GM21737 (cell line): Measurements from ENCODE around the gene SGMS2.

ENCODE experiments used
- ATAC-seq: cut with Tn5 transposase; IDR thresholded peaks from one replicate; pipeline ENCODE4 v1.9.1; 2021; ENCODE audit warnings: mild to moderate bottlenecking, moderate library complexity; ENCODE audit not compliant: unreplicated experiment

SGMS2 gene

GRCh38 chr4:107828315-107829090 is 3.8 kb downstream of the SGMS2 start:
- ATAC-seq, result no peak

- no peak for ATAC-seq
Measured at GRCh38 chr4:107831140-107831539, 6.4 kb downstream of the SGMS2 start.

GRCh38 chr4:107832275-107832807 is 7.6 kb downstream of the SGMS2 start:
- no peak for ATAC-seq

DNA sequence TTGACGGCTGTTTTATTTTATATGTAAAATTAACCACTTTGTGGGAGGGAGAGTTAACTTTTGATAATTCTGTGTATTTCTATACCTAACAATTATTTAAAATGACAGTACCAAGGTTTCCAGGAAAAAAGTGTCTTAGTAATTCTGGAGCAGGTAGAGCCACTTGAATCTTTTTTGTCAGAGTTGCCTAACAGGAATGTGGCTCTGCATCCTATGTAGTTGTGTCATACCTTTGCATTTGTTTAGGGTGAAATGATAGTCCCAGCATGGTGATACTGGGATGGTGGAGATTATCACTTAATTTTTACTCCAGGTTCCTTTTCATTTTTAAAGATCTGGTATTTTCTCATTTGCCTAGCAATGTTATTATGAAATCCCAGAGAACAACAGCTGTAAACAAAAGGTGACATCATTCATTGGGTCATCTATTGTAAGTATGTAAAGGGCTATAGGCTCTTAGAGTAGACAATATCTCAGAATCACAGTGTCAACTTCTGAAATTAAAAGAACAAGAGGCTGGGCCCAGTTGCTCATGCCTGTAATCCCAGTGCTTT is 9.6 kb downstream of the SGMS2 start:
- ATAC-seq, result no peak

- no peak for ATAC-seq
Measured at GRCh38 chr4:107835406-107835805, 10.7 kb downstream of the SGMS2 start.

DNA sequence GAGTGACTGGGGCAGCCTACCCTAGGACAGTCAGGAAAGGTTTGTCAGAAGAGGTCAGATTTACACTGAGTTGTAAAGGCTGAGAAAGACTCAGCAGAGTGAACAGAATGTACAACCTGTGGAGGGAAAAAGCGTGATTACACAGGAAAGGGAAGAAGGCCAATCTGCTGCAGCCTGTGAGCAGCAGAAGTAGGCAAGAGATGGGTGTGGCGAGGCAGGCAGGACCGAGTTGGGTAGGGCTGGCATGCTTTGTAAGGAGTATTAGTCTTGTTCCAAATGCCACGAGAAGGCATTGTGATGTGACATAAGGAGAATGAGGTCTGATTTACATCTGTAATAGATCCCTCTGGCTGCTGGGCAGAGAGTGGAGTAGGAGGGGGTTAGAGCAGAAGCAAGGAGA is 12.6 kb downstream of the SGMS2 start:
- no peak for ATAC-seq

- ATAC-seq, result no peak
Measured at GRCh38 chr4:107837776-107838618, 13.3 kb downstream of the SGMS2 start.

DNA sequence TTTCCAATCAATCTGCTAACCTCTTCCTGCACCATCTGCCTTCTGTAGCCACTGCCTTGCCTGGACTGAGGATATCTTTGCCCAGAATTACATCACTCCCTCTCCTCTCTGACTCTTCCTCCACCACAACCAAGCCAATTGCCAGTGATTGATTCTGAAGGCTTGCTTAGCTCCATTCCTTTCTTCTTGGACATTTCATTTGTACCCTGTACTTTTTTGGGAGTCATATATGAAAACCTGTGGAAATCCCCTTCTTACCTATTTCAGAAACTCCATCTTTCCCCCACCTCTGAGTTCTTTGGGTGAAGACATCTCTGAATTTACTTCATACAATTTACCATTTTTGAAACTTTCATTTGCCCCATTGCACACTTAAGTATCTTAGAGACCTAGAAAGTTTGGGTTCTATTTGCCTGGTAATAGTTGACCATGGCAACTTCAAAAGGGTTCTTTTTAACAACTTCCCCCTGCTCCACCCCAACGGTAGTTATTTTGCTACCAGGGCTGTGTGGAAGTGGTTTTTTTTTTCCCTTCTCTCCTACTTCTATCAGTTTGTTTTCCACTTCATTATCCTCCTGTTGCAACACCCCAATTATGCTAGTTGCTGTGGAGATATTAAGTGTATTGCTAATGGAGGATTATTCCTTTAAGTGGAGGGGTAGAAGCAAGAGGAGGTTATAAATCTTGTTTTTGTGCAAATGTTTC is 14.3 kb downstream of the SGMS2 start:
- no peak for ATAC-seq

GRCh38 chr4:107843391-107843790 is 18.7 kb downstream of the SGMS2 start:
- no peak for ATAC-seq

GRCh38 chr4:107845681-107846080 is 20.9 kb downstream of the SGMS2 start:
- ATAC-seq, result no peak

GRCh38 chr4:107850438-107850837 is 25.7 kb downstream of the SGMS2 start:
- ATAC-seq, result no peak

DNA sequence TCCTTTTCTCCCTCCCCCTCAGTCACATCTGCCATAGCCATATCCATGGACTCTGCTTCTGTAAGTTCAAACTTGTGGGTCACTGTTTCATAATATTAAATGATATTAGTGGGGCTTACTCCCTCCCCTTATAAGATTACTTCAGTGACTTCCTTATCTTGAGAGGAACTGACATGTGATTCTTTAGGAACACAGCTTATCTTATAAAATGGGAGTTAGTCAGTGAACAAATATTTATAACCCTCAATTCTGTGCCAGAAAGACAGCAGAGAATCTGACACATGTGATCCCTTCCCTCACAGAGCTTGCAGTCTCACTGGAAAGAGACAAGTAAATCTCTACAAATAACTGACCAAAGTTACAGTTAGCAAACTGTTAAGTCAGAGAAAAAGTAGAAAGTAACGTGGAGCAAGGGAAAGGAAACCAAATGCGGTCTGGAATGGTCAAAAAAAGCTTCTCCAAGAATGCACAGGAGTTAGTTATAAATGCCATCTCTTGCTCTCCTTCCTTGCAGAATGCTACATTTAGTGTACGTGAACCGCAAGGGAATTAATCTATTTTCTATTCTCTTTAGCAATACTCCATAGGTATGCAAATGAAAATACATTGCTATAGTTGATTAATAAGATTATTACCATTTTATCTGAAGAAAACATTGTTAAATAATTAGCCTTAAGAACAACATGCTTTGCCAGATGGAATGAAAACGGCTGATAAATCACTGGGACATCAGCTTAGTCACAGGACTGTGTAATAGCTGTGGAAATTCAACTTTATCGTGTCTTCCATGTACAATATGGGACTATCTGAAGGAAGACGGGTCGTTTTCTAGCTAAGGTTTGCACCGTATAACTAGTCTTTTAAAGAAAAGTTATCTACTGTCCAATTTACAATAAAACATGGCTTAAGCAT is 29.0 kb downstream of the SGMS2 start:
- ATAC-seq, result no peak

DNA sequence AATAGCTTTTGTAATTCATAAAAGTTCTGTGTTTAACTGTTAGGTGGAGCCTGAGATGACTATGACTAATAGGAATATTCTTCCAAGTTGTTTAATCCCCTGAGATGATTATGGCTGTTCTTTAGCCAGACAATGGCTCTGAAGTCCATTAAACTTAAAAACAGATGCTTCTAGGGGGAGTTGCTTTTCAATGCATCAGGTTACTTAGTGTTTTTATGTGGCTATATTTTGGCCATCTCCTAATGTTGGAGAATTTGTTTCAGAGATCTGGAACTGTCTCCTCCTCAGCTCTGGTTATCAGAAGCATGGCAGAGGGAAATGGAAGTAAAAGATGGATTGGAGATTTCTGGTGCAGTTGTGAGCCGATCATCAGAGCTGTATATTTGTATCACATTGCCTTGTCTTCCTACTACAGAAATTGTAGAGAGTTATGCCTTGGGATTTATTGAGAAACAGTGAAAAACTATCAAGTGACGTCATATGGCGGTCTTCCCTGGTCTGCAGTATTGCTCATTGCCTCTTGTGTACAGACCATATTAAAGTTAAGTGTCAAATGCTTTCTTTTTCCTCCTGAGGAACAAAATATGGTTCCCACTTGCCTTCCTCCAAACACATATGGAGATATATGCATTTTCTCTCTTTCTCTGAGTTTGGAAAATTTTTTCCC is 29.8 kb downstream of the SGMS2 start:
- no peak for ATAC-seq

- no peak for ATAC-seq
Measured at GRCh38 chr4:107855723-107856122, 31.0 kb downstream of the SGMS2 start.

DNA sequence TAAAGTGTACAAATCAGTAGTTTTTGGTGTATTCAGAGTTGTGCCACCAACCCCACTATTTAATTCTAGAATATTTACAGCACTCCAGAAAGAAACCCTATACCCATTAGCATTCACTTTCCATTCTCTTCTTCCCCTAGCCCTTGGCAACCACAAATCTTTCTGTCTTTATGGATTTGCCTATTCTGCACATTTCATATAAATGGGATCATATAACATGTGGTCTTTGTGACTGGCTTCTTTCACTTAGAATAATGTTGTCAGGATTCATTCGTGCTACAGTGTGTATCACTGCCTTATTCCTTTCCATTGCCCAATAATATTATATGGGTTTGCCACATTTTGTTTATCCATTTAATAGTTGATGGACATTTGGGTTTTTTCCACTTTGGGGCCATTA is 32.2 kb downstream of the SGMS2 start:
- no peak for ATAC-seq

- no peak for ATAC-seq
Measured at GRCh38 chr4:107857741-107858140, 33.0 kb downstream of the SGMS2 start.

GRCh38 chr4:107858158-107858742 is 33.5 kb downstream of the SGMS2 start:
- ATAC-seq, result no peak

DNA sequence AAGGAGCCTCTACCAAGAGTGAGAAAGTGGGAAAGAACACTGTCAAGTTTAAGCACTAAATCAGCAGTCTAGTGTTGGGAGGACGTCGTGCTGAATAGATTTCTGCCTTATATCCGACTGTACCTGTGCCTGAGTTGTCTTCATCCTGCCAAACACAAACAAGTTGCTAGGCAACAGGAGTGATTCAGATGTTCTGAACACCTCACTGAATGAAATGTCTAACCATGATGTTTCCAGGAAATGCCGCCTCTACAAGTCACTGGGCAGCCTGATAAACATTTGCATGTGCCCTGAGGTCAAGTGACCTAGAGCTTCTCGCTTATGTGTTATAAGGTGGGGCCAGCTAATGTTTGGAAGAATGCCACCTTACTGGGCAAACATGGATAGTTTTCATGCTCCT is 37.9 kb downstream of the SGMS2 start:
- ATAC-seq, result no peak

DNA sequence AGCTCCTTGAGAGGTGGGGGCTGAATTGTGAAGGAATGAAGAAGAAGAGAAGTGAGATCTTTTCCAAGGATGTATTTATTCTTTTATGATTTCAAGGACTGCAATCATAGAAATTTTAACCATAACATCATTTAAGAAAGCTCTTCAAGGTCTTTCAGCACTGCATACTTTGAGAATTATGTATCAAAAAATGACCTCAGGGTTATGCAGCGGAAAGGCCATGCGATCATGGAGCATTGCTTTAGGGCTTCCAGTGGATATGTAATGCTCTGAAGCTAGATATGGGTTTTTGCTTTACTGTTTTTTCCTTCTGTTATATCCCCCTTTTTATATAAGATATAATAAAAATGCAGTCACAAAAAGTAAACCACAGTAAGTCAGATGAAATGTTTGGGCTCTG is 38.7 kb downstream of the SGMS2 start:
- ATAC-seq, result no peak
